Lower leg skin (tissue), 3 donors: Measurements from ENCODE around the gene PAK4.

Experiments used
- POLR2A ChIP-seq, 2 donors: fragments of 450-650 bp; IDR thresholded peaks; one replicate each; pipeline ENCODE4 v1.6.1; 2016 to 2017; ENCODE audit warnings: antibody characterized with exemption in 2 of 2, mild to moderate bottlenecking in 1 of 2, moderate library complexity in 1 of 2
- TF ChIP-seq, protein P1 (sequence below), 3 donors: fragments of 450-650 bp; IDR thresholded peaks; one replicate each; pipeline ENCODE4 v1.5.1; 2016; ENCODE audit warnings: antibody characterized with exemption in 3 of 3, mild to moderate bottlenecking in 3 of 3, moderate library complexity in 2 of 3

DNA sequence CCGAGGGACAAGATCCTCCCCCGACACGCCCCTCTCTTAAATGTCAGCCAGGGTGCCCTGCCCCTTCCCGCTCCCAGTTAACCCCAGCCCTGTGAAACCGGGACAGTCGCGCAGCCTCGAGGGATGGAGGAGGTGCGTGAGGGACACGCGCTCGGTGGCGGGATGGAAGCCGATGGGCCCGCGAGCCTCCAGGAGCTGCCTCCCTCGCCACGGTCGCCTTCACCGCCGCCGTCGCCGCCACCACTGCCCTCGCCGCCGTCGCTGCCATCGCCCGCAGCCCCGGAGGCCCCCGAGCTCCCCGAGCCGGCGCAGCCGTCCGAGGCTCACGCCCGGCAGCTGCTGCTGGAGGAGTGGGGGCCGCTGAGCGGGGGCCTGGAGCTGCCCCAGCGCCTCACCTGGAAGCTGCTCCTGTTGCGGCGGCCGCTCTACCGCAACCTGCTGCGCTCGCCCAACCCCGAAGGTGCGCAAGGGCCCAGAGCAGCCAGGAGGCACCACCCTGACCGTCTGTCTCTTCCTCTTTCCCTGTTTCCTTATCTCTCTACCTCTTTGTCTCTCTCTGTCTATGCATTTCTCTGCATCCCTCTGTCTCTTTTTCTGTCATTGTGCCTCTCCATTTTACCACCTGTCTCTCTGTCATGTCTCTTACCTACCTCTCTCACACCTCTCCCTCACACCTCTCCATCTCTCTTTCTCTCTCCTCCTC lies 71.4 kb downstream of the PAK4 start, which contains the start of gene NCCRP1:
- no peak for TF ChIP-seq POLR2A (IDR thresholded peaks at IDR 0.05)
- TF ChIP-seq, protein P1, sequence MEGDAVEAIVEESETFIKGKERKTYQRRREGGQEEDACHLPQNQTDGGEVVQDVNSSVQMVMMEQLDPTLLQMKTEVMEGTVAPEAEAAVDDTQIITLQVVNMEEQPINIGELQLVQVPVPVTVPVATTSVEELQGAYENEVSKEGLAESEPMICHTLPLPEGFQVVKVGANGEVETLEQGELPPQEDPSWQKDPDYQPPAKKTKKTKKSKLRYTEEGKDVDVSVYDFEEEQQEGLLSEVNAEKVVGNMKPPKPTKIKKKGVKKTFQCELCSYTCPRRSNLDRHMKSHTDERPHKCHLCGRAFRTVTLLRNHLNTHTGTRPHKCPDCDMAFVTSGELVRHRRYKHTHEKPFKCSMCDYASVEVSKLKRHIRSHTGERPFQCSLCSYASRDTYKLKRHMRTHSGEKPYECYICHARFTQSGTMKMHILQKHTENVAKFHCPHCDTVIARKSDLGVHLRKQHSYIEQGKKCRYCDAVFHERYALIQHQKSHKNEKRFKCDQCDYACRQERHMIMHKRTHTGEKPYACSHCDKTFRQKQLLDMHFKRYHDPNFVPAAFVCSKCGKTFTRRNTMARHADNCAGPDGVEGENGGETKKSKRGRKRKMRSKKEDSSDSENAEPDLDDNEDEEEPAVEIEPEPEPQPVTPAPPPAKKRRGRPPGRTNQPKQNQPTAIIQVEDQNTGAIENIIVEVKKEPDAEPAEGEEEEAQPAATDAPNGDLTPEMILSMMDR (IDR thresholded peaks at IDR 0.05) = no peak
